Neural progenitor cell (in vitro differentiated cells): ENCODE data around the gene ATOSB. TPM values are rescaled to one million over a fixed set of nuclear protein-coding genes. Genes with fewer than 3 reads are reported as not detected.
"Not testable (repeated sequence)": the region's sequence is repeated elsewhere in the genome, so short reads cannot be mapped to it uniquely, and the experiment has no call there.

ENCODE experiments used
- DNase-seq: peaks from one replicate; pipeline ENCODE4 v3.0.0-alpha.2; 2016; ENCODE audit warnings: low spot score
- H2AFZ ChIP-seq: fragments of 200-600 bp; sonication (generic); replicated peaks from 2 replicates; pipeline ENCODE4 v1.6.1; 2016; ENCODE audit warnings: antibody characterized with exemption
- H3F3A ChIP-seq: fragments of 200-600 bp; sonication (generic); 2 replicates; pipeline ENCODE4 v1.6.1; 2016; ENCODE audit warnings: antibody characterized with exemption, low read depth
- H3K27ac ChIP-seq: fragments of 200-600 bp; sonication (generic); 2 replicates; pipeline ENCODE4 v1.5.1; 2016; ENCODE audit warnings: mild to moderate bottlenecking
- H3K27me3 ChIP-seq: fragments of 200-600 bp; sonication (generic); 2 replicates; pipeline ENCODE4 v1.6.1; 2016; ENCODE audit warnings: mild to moderate bottlenecking, moderate library complexity
- H3K36me3 ChIP-seq: fragments of 200-600 bp; sonication (generic); 2 replicates; pipeline ENCODE4 v1.5.1; 2016
- H3K4me1 ChIP-seq: fragments of 200-600 bp; sonication (generic); 2 replicates; pipeline ENCODE4 v1.6.1; 2016; ENCODE audit warnings: mixed run types
- H3K4me2 ChIP-seq: fragments of 200-600 bp; sonication (generic); 2 replicates; pipeline ENCODE4 v1.6.1; 2016
- H3K4me3 ChIP-seq: fragments of 200-600 bp; sonication (generic); 2 replicates; pipeline ENCODE4 v1.5.1; 2016
- H3K79me2 ChIP-seq: fragments of 200-600 bp; sonication (generic); 2 replicates; pipeline ENCODE4 v1.6.1; 2016; ENCODE audit warnings: low read depth
- H3K9ac ChIP-seq: fragments of 200-600 bp; sonication (generic); 2 replicates; pipeline ENCODE4 v1.6.1; 2016
- H3K9me3 ChIP-seq: fragments of 200-600 bp; sonication (generic); 2 replicates; pipeline ENCODE4 v1.5.1; 2016; ENCODE audit warnings: low read depth
- H4K20me1 ChIP-seq: fragments of 200-600 bp; sonication (generic); 2 replicates; pipeline ENCODE4 v1.6.1; 2016; ENCODE audit warnings: low read depth
- H3K27ac Mint-ChIP-seq: 3 replicates; pipeline ENCODE4 v1.8.0; 2021; ENCODE audit warnings: mixed read lengths
- H3K27me3 Mint-ChIP-seq: 2 replicates; pipeline ENCODE4 v1.8.0; 2022; ENCODE audit warnings: low read depth, mild to moderate bottlenecking, inconsistent platforms, moderate library complexity, mixed read lengths; ENCODE audit not compliant: insufficient read depth
- H3K36me3 Mint-ChIP-seq: 3 replicates; pipeline ENCODE4 v1.8.0; 2021; ENCODE audit warnings: mixed read lengths
- H3K4me1 Mint-ChIP-seq: 3 replicates; pipeline ENCODE4 v1.8.0; 2021; ENCODE audit warnings: mixed read lengths
- H3K4me3 Mint-ChIP-seq: 3 replicates; pipeline ENCODE4 v1.8.0; 2021; ENCODE audit warnings: mild to moderate bottlenecking, moderate library complexity, mixed read lengths
- H3K9me3 Mint-ChIP-seq: 3 replicates; pipeline ENCODE4 v1.8.0; 2020; ENCODE audit warnings: mixed read lengths
- EZH2 ChIP-seq: fragments of 200-600 bp; sonication (generic); IDR thresholded peaks from 2 replicates; pipeline ENCODE4 v1.6.1; 2017; ENCODE audit warnings: antibody characterized with exemption, mild to moderate bottlenecking, moderate library complexity
- EZH2phosphoT487 ChIP-seq: fragments of 200-600 bp; sonication (generic); IDR thresholded peaks from 2 replicates; pipeline ENCODE4 v1.6.1; 2017; ENCODE audit warnings: antibody characterized with exemption
- total RNA-seq: library from RNA; depleted of rRNA; stranded (reverse); fragments of >200 nt; gene quantifications from 2 replicates; pipeline ENCODE4 v1.2.3, GENCODE V29; 2015; ENCODE audit warnings: low replicate concordance
- TF ChIP-seq, protein P1 (sequence below): fragments of 200-600 bp; sonication (generic); IDR thresholded peaks from 2 replicates; pipeline ENCODE4 v1.5.1; 2017; ENCODE audit warnings: antibody characterized with exemption, mild to moderate bottlenecking

The ATOSB gene
- total RNA-seq, 1 donor from 2014 or later: 8.5 TPM

GRCh38 chr9:35162605-35163315, 47.1 kb upstream of the ATOSB start:
- peaks cover 12% of the 10 kb centered on the region for H3K4me1 ChIP-seq
- H3K27me3 ChIP-seq: no peaks in the 10 kb centered on the region
- H3K4me2 ChIP-seq: peak overlapping the region; percentile 87
- H4K20me1 ChIP-seq: no peaks in the 10 kb centered on the region
- H3K4me3 Mint-ChIP-seq: peak overlapping the region; percentile 93
- H3K9ac ChIP-seq: peak overlapping the region; percentile 42
- no peak overlapping the region for H3K27ac ChIP-seq
- H3K27me3 Mint-ChIP-seq: peaks cover 3% of the 10 kb centered on the region
- H3K79me2 ChIP-seq: peaks cover 41% of the 10 kb centered on the region
- H3K4me1 Mint-ChIP-seq: peaks cover 19% of the 10 kb centered on the region
- H3K9me3 ChIP-seq: no peaks in the 10 kb centered on the region
- H3F3A ChIP-seq: peaks cover 16% of the 10 kb centered on the region
- peak overlapping the region; percentile 88 for H2AFZ ChIP-seq
- peaks cover 2% of the 10 kb centered on the region for H3K36me3 Mint-ChIP-seq
- no peak for TF ChIP-seq EZH2phosphoT487
- TF ChIP-seq EZH2: no peak
- TF ChIP-seq, protein P1, sequence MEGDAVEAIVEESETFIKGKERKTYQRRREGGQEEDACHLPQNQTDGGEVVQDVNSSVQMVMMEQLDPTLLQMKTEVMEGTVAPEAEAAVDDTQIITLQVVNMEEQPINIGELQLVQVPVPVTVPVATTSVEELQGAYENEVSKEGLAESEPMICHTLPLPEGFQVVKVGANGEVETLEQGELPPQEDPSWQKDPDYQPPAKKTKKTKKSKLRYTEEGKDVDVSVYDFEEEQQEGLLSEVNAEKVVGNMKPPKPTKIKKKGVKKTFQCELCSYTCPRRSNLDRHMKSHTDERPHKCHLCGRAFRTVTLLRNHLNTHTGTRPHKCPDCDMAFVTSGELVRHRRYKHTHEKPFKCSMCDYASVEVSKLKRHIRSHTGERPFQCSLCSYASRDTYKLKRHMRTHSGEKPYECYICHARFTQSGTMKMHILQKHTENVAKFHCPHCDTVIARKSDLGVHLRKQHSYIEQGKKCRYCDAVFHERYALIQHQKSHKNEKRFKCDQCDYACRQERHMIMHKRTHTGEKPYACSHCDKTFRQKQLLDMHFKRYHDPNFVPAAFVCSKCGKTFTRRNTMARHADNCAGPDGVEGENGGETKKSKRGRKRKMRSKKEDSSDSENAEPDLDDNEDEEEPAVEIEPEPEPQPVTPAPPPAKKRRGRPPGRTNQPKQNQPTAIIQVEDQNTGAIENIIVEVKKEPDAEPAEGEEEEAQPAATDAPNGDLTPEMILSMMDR: no peak
- no peak for DNase-seq
- H3K36me3 ChIP-seq: no peaks in the 10 kb centered on the region
- peaks cover 6% of the 10 kb centered on the region for H3K9me3 Mint-ChIP-seq
- peak overlapping the region; percentile 43 for H3K27ac Mint-ChIP-seq
- peak overlapping the region; percentile 85 for H3K4me3 ChIP-seq

GRCh38 chr9:35161713-35162604, 46.3 kb upstream of the ATOSB start, which contains the start of gene UNC13B:
TSS of gene UNC13B (plus strand) at chr9:35162009. CDS start at chr9:35162284, 275 bp downstream.
- peak within 1 kb of the TSS; percentile 87 for H3K4me2 ChIP-seq
- peak within 1 kb of the TSS; percentile 42 for H3K9ac ChIP-seq
- H4K20me1 ChIP-seq: no peaks in the 10 kb centered on the region
- no peaks in the 10 kb centered on the region for H3K27me3 ChIP-seq
- peaks cover 16% of the 10 kb centered on the region for H3F3A ChIP-seq
- peaks cover 41% of the 10 kb centered on the region for H3K79me2 ChIP-seq
- peak within 1 kb of the TSS; percentile 93 for H3K4me3 Mint-ChIP-seq
- H3K4me3 ChIP-seq: peak within 1 kb of the TSS; percentile 85
- peaks cover 19% of the 10 kb centered on the region for H3K4me1 Mint-ChIP-seq
- no peaks in the 10 kb centered on the region for H3K9me3 ChIP-seq
- H3K36me3 ChIP-seq: no peaks in the 10 kb centered on the region
- H3K9me3 Mint-ChIP-seq: peaks cover 6% of the 10 kb centered on the region
- peak within 1 kb of the TSS; percentile 88 for H2AFZ ChIP-seq
- peaks cover 3% of the 10 kb centered on the region for H3K27me3 Mint-ChIP-seq
- TF ChIP-seq, protein P1: peak; percentile 28
- no peak for TF ChIP-seq EZH2
- H3K36me3 Mint-ChIP-seq: peaks cover 2% of the 10 kb centered on the region
- H3K27ac Mint-ChIP-seq: peak within 1 kb of the TSS; percentile 93
- H3K27ac ChIP-seq: no peak within 1 kb of the TSS
- peaks cover 12% of the 10 kb centered on the region for H3K4me1 ChIP-seq
- DNase-seq: peak; percentile 98

DNA sequence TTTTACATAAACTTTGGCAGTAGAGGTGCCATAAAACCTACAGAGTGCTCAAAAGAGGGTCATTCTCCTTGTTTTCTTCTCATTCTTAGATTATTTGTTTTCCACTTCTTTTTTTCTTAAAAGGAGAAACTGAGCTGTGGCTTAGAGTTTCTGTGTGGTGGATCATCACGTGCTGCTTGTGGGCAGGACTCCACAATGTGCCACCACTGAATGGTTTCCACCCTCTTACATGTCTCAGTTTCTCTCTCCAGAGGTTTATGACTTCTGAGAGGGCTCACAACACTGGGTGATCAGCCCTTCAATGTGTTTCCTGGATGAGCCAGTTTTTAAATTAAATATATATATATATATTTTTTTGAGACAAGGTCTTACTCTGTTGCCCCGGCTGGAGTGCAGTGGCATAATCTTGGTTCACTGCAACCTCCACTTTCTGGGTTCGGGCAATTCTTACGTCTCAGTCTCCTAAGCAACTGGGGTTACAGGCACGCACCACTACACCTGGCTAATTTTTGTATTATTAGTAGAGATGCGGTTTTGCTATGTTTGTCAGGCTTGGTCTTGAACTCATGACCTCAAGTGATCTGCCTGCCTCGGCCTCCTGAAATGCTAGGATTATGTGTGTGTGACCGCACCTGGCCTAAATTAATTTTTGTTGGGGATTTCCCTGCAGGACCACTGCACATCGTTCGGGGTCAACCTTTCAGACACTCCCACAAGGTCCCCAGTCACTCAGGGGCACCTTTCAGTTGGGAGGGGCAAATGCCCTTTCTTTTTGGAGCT, 43.0 kb upstream of the ATOSB start:
- Histone ChIP-seq H3K27ac (no peak overlapping the region), H3K9ac (no peak overlapping the region), H3K4me1 (peaks cover 11% of the 10 kb centered on the region), H3K4me3 (no peak overlapping the region), H2AFZ (no peak overlapping the region), H3K36me3 (no peaks in the 10 kb centered on the region), H3K79me2 (peaks cover 13% of the 10 kb centered on the region), H3K4me2 (no peak overlapping the region), H4K20me1 (no peaks in the 10 kb centered on the region), H3K9me3 (no peaks in the 10 kb centered on the region), H3F3A (peaks cover 16% of the 10 kb centered on the region), H3K27me3 (no peaks in the 10 kb centered on the region)
- TF ChIP-seq, protein P1: no peak
- TF ChIP-seq EZH2phosphoT487 (no peak), EZH2 (no peak)
- no peak for DNase-seq
- H3K4me1 Mint-ChIP-seq: peaks cover 19% of the 10 kb centered on the region
- no peaks in the 10 kb centered on the region for H3K36me3 Mint-ChIP-seq
- H3K27me3 Mint-ChIP-seq: peaks cover 3% of the 10 kb centered on the region
- H3K4me3 Mint-ChIP-seq: no peak overlapping the region
- H3K9me3 Mint-ChIP-seq: peaks cover 11% of the 10 kb centered on the region
- no peak overlapping the region for H3K27ac Mint-ChIP-seq

GRCh38 chr9:35157836-35158235, 42.2 kb upstream of the ATOSB start:
- H3K9me3 Mint-ChIP-seq: peaks cover 11% of the 10 kb centered on the region
- H3K36me3 ChIP-seq, H2AFZ ChIP-seq, H3K27me3 ChIP-seq, H3K79me2 ChIP-seq, H3K36me3 Mint-ChIP-seq, DNase-seq, H3K9me3 ChIP-seq, H3K4me3 ChIP-seq, H3K9ac ChIP-seq, H3K4me2 ChIP-seq, H3K4me3 Mint-ChIP-seq, H3K4me1 ChIP-seq, H3K27me3 Mint-ChIP-seq, H3K4me1 Mint-ChIP-seq, H3K27ac ChIP-seq, H3K27ac Mint-ChIP-seq, H4K20me1 ChIP-seq: not testable (repeated sequence)
- peaks cover 15% of the 10 kb centered on the region for H3F3A ChIP-seq
